NCI-H1092 (cell line): ENCODE data around the gene FOXR1.

Source experiments
- DNase-seq: peaks from one replicate; lab custom pipeline; 2025; lab: John Stamatoyannopoulos, UW

The FOXR1 gene

GRCh38 chr11:118971646-118972045 lies at the start of gene FOXR1:
FOXR1 (plus strand) TSS chr11:118971761; CDS start chr11:118971932, 171 bp downstream.
- no peak for DNase-seq

DNA sequence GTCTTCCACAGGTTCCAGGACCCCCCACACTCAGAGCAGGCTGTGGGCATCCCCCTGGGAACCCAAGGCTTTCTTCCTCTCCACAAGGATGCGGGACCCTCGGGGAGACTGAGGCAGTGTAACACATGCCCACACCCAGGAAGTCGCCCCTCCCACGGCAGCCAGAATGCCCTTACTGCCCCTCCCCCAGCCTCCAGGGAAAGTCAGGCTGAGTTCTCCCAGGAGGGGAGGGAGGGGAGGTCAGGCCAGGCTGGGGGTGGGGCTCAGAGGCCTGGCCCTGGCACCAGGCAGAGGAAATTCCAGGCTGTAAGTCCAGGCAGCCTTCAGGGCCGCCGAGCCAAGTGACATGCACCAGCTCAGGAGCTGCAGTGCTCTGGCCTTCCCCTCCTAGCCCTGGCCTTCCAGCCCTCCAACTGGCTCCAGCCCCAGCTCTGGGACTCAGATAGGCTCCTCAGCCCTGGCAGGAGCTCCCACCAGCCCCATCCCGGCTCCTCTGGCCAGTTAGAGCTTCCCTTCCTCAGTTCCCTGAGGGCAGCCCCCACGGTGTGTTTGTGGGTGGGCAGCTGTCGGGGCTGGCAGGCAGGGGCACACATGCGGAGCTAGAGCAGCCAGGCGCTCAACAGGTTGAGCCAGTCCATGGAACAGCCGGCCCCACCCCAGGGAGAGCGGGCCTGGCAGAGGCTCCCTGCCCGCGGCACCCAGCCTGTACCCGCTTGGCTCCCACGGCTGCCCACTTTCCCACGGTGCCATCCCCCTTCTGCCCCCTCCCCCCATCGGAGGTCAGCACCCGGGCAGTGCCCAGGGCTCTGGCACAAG lies 49.4 kb upstream of the FOXR1 start:
- no peak for DNase-seq

DNA sequence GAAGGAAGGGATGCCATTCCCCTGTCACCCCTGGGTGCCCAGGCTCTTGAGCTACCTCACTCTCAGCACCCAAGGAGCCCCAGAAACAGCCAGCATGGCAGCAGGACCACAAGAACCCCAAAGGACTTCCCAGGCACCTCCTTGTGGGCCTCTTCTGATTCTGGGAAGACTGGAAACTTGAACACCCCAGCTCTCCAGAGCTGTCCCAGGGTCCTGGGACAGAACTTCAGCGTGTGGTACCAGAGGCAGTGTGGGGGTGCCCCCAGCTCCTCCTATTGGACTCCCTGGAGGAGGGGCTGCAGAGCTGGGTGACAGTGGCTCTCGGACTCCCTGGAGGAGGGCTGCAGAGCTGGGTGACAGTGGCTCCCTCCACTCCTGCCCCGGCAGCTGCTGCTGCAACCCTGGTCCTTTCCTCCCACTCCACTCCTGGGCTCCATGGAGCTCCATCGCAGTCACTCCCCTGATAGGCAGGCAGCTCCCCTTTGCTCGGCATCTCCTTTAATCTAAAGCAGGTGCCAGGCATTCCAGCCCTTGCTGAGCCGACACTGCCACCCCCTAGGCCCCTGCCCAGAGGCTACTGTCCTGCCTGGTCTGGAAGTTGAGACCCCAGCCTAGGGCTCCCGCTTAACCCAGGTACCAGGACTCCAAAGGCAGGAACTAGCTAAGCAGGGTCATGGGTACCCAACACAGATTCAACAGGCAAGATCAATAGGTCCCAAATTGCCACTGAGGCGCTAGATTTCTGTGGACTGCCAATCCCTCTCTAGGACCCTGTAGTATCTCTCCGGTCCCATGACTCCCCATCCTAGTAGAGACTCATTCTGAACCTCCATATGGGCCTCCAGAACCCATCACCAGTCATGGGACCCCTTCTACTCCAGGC lies 48.6 kb upstream of the FOXR1 start:
- no peak for DNase-seq

- DNase-seq, result no peak
These were observed 47.6 kb upstream of the FOXR1 start for GRCh38 chr11:118923721-118924587.

DNA sequence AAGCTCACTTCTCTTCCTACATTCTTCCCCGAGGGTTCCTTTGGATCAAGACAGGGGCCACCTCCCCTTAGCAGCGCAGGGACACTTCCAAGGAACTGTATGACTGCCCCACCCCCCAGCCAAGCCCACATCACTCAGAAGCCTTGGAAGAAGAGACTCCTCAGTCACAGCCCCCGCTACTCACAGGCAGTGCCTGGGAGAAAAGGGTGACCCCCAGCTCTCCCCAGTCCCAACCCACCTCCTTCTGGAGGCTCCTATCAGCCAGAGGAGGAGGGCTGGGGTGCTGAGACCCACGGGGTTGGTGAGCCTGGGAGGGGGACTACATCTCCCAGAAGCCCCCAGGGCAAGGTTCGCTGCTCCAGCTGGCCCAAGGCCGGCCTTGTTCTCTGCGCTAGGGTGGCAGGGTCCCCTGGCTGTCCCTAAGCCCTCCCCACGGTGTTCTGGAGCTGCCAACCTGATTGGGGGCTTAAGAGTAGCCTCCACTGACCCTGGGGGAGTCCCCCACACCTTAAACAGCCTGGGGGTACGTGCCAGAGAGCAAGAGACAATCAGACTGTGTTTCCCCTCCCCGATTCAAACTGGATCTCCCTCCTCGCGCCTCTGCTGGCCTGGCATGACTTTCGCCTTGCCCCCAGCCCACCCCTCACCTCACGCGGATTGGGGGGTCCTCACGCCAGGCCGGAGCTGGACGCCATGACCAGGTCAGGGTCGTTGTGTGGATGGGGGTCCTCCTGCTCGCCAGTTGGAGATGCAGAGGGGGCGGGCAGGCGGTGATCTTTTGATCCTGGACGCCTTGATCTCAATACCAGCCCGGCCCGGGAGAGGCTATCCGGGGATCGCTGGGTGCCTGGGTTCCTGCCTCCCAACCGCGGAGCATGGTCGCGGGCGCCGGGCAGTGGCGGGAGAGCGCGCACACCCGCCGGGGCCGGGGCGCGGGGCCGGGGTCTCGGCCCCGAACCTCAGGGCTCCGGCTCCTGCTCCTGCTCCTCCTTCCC lies 46.7 kb upstream of the FOXR1 start:
- DNase-seq, result peak; percentile 25

- DNase-seq, result no peak
These were observed 43.9 kb upstream of the FOXR1 start for GRCh38 chr11:118927554-118928100.

DNA sequence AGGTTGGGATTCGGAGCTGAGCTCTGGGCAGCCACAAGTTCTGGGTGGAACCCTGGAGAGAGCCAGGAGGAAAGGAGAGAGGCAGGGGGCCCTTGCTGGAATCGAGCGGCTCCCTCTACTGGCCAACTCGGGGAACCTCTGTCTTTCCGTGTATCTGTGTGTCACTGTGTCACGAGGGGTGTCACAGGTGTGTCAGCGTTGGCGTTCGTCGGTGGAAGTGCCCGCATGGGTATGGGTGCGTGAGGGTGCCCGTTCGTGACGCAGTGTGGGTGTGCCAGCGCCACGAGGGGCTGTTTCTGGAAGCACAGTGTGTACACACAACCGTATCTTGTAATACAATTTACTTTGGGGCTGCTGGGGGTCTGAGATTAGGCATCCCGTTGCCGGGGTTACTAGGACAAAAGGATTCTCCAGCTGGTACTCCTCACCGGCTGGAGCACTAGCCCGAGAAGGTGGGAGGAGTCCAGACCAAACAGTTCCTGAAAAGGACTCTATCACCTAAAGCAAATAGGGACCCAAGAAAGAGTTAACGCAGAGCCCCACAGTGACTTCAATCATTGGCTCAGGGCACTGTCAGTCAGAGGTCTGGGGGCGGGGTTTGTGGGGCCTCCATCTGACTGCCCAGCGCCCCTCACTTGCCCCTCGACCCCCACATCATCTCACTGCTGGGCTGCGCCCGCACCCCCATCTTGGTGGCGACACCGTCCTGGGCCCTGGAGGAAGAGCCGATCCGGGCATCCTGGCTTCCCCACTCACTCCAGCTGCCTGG lies 43.3 kb upstream of the FOXR1 start:
- DNase-seq, result peak; percentile 83

DNA sequence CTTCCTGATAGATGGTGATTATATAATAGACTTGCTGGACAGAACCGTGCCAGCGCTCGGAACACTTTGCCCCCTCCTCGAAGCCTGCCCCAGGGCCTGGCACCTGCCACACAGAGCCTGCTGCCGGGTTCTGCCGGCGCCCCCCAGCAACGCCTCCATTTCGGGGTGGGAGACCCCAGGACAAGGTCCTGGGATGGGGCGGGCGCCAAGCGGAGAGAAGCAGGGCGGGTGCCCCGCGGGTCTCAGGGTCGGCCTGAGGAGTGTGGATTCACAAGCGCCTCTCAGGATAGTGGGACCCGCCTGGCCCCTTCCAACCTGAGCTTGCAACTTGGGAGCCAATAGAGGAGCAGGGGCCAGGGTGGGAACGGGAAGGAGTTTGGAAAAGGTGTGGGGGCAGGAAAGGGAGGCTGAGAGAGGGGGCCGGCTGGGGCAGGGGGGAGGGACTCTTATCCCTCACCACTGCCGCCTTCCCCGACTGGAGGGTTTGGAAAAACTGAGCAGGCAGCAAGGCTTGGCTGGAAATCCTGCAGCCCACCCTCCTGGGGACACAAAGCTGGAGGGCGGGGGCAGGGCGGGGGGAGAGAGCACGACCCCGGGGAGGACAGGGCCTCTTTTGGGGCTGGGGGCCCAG lies 42.6 kb upstream of the FOXR1 start:
- DNase-seq, result peak; percentile 65

GRCh38 chr11:118929501-118930093 lies 42.0 kb upstream of the FOXR1 start:
- DNase-seq, result peak; percentile 52

GRCh38 chr11:118930094-118930712 lies 41.4 kb upstream of the FOXR1 start:
- DNase-seq, result peak; percentile 76

DNA sequence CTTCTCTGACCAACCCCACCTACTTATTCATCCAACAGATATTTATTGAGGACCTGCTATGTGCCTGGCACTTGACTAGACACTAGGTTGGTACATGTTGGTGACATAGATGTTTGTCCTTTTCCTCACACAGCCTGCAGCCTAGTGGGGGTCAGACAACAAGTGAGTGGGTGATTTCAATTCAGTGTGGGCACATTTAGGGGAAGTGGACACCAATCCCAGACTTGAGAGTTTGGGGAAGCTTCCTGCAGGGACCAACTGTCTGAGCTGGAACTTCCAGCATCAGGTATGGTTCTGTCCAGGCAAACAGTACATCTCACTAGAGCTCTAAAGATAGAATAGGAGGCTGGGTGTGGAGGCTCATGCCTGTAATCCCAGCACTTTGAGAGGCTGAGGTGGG lies 40.0 kb upstream of the FOXR1 start:
- DNase-seq, result no peak

GRCh38 chr11:118933486-118933885 lies 38.1 kb upstream of the FOXR1 start:
- DNase-seq, result no peak

DNA sequence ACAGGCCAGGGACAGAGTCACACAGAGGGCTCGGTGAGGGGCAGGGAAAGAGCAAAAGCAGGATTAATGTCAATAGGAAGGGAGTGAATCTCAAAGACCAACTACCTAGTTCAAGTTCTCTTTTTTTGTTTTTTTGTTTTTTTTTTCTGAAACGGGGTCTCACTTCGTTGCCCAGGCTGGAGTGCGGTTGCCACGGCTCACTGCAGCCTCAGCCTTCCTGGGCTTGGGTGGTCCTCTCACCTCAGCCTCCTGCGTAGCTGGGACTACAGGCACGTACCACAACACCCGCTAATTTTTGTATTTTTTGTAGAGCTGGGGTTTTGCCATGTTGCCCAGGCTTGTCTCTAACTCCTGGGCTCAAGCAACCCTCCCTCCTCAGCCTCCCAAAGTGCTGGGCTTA lies 36.2 kb upstream of the FOXR1 start:
- no peak for DNase-seq

DNA sequence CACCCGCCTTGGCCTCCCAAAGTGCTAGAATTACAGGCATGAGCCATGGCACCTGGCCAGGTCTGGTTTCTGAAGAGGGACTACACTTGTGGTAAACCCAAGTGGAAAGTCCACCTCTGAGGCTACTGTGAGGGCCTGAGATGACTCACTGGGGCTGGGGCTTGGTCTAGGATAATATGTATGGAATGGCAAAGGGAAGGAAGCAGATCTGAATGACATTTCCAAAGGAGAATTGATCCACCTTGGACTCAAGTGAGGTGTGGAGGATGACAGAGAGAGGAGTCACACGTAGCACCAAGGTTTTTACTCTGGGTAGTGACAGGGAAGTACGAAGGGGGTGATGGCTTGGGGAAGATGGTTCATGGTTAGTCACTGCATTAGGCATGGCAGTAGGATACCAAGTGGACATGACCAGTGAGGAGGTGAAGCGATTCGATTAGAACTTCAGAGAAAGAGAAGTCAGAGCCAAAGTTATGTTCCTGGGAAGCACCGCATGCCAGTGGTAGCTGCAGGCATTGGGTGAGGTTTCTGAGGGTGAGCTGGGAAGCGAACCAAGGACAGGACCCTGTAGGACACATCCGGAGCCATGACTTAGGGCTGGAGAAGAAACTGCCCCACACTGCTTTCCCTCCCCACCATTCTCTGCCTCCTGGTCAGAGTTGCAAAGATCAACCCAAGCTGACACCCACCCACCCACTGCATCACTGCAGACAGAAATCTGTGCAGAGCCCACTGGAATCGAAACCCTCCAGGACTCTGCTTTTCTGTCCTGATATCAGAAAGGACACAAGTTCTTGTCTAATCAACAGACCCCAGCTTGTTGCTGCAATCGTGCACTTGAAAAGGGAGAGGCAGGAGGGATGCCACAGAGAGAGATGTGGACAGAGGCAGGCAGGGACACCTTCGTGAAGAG lies 32.8 kb upstream of the FOXR1 start:
- no peak for DNase-seq

DNA sequence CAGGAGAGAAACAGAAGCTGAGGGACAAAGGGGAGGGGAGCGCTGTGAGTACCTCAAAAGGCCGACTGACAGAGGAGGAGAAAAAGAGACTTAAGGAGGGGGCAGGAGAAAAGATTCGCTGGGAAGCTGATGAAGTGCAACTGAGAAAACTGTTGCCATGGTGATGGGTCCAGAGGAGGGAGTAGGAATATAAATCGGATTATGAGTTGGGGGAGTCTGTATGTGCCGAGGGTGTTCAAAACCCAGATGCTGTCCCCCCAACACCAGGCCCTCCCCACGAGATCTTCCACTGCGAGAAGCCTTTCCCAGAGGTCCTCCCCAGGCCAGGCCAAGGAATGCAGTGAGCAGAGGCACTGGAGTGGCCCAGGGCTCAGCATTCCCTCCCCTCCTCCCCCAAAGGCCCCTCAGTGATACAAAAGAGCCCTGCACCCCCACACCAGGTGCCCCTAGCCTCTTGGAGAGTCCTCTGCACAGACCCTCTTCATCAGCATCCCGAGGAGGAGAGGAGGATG lies 32.1 kb upstream of the FOXR1 start:
- no peak for DNase-seq

- no peak for DNase-seq
These were observed 31.5 kb upstream of the FOXR1 start for GRCh38 chr11:118939953-118940598.

DNA sequence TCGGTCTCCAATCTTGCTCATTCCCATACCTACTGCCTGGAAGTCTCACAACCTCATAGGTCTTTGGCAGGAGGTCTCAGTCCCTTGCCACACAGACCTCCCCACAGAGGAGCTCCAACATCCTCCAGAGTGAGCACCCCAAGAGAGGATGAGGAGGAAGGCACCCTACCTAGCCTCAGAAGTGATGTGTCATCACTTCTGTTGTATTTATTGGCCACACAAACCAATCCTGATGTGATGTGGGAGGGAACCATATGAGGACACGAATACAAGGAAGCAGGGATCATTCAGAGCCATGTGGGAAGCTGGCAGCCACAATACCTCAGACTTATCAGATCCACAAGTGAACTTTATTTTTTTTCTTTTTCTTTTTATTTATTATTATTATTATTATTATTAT lies 24.5 kb upstream of the FOXR1 start:
- no peak for DNase-seq
